Germinal center (tissue), 1 donor: Measurements from ENCODE around the gene AFF3.
"Not testable (repeated sequence)": the region's sequence is repeated elsewhere in the genome, so short reads cannot be mapped to it uniquely, and the experiment has no call there.

ENCODE experiments used
- DNase-seq: peaks from one replicate; pipeline ENCODE4 v3.0.0; 2012; ENCODE audit warnings: mixed read lengths, low spot score

Gene AFF3

GRCh38 chr2:99787769-99788382 is 354.5 kb downstream of the AFF3 start:
- no peak for DNase-seq

GRCh38 chr2:99786636-99787390 is 355.6 kb downstream of the AFF3 start:
- DNase-seq = no peak

GRCh38 chr2:99784946-99785345 is 357.4 kb downstream of the AFF3 start:
- DNase-seq = no peak

- no peak for DNase-seq
These were observed 358.1 kb downstream of the AFF3 start for GRCh38 chr2:99784282-99784681.

GRCh38 chr2:99780276-99780675 is 362.1 kb downstream of the AFF3 start:
- no peak for DNase-seq

- no peak for DNase-seq
These were observed 363.1 kb downstream of the AFF3 start for GRCh38 chr2:99779276-99779675.

GRCh38 chr2:99777656-99778290 is 364.6 kb downstream of the AFF3 start:
- no peak for DNase-seq

- DNase-seq = no peak
These were observed 365.3 kb downstream of the AFF3 start for GRCh38 chr2:99776906-99777646.

- no peak for DNase-seq
These were observed 366.0 kb downstream of the AFF3 start for GRCh38 chr2:99776206-99776905.

GRCh38 chr2:99775585-99775984 is 366.8 kb downstream of the AFF3 start:
- no peak for DNase-seq

GRCh38 chr2:99773642-99774041 is 368.7 kb downstream of the AFF3 start:
- not testable (repeated sequence) for DNase-seq

- DNase-seq = no peak
These were observed 369.6 kb downstream of the AFF3 start for GRCh38 chr2:99772591-99773331.

- DNase-seq = no peak
These were observed 370.6 kb downstream of the AFF3 start for GRCh38 chr2:99771681-99772333.

GRCh38 chr2:99770876-99771275 is 371.5 kb downstream of the AFF3 start:
- DNase-seq = no peak

- DNase-seq = no peak
These were observed 376.6 kb downstream of the AFF3 start for GRCh38 chr2:99765731-99766318.

GRCh38 chr2:99763764-99764163 is 378.6 kb downstream of the AFF3 start:
- no peak for DNase-seq

GRCh38 chr2:99762714-99763113 is 379.7 kb downstream of the AFF3 start:
- DNase-seq = no peak

GRCh38 chr2:99757611-99758114 is 384.7 kb downstream of the AFF3 start:
- DNase-seq = no peak

GRCh38 chr2:99756059-99756458 is 386.3 kb downstream of the AFF3 start:
- no peak for DNase-seq

- no peak for DNase-seq
These were observed 388.2 kb downstream of the AFF3 start for GRCh38 chr2:99754210-99754609.
